Lung (tissue), 12 donors: ENCODE measurements around the gene ABCB8. TPM values are rescaled to one million over a fixed set of nuclear protein-coding genes. Genes with fewer than 3 reads are reported as not detected.

Experiments used
- ATAC-seq: fragments of 200-7000 bp; cut with Tn5 transposase; one replicate; pipeline ENCODE4 v1.9.1; 2020; ENCODE audit warnings: moderate number of reproducible peaks; ENCODE audit not compliant: insufficient read depth, low FRiP score
- DNase-seq, 3 donors: peaks; one replicate each; pipeline ENCODE4 v3.0.0-alpha.2; 2013 to 2017
- H3K27ac ChIP-seq, 2 donors: one replicate each; pipeline ENCODE4 v1.5.1; 2013; ENCODE audit warnings: mild to moderate bottlenecking in 2 of 2, moderate library complexity in 2 of 2, control low read depth in 1 of 2, inconsistent platforms in 1 of 2, low read depth in 1 of 2, low read length in 1 of 2
- H3K27me3 ChIP-seq, 3 donors: one replicate each; pipeline ENCODE4 v1.5.1; 2013; ENCODE audit warnings: low read length in 2 of 3; ENCODE audit not compliant: control insufficient read depth in 3 of 3, insufficient read depth in 3 of 3
- H3K36me3 ChIP-seq, 4 donors: one replicate each; pipeline ENCODE4 v1.5.1; 2013; ENCODE audit warnings: low read length in 4 of 4, mild to moderate bottlenecking in 1 of 4, moderate library complexity in 1 of 4; ENCODE audit not compliant: control insufficient read depth in 4 of 4, insufficient read depth in 4 of 4
- H3K4me1 ChIP-seq, 5 donors: one replicate each; pipeline ENCODE4 v1.5.1; 2013; ENCODE audit warnings: low read length in 5 of 5, mild to moderate bottlenecking in 2 of 5, moderate library complexity in 1 of 5; ENCODE audit not compliant: control insufficient read depth in 5 of 5, insufficient read depth in 5 of 5
- H3K4me3 ChIP-seq: one replicate; pipeline ENCODE4 v1.5.1; 2013; ENCODE audit warnings: mild to moderate bottlenecking, control low read depth, moderate library complexity
- H3K9ac ChIP-seq, 2 donors: one replicate each; pipeline ENCODE4 v1.5.1; 2013; ENCODE audit warnings: low read length in 2 of 2, control low read depth in 1 of 2; ENCODE audit not compliant: insufficient read depth in 1 of 2
- H3K9me3 ChIP-seq, 4 donors: one replicate each; pipeline ENCODE4 v1.5.1; 2013; ENCODE audit warnings: low read length in 3 of 4, mild to moderate bottlenecking in 1 of 4, moderate library complexity in 1 of 4; ENCODE audit not compliant: control insufficient read depth in 4 of 4, insufficient read depth in 3 of 4
- WGBS, 2 donors: extraction: QIAGEN DNeasy Blood & Tissue Kit; methylation state at CpG; one replicate each; pipeline ENCODE4 v1.1.7; 2013; 5-methylcytosine and 5-hydroxymethylcytosine counted together
- polyA plus RNA-seq, 2 donors: library from polyadenylated mRNA; stranded (reverse); fragments of 200-250 nt; gene quantifications; one replicate each; pipeline ENCODE4 v1.2.1, GENCODE V29; 2013
- total RNA-seq, 2 donors: library from RNA; depleted of rRNA in 1 of 2; stranded (reverse); fragments of >200 nt in 1 of 2; gene quantifications; one replicate each; pipeline ENCODE4 v1.2.1, GENCODE V29; 2014 to 2021
- TF ChIP-seq, protein P1 (sequence below): IDR thresholded peaks from 2 replicates; pipeline ENCODE4 v1.5.1; 2012; ENCODE audit warnings: mild to moderate bottlenecking; ENCODE audit errors: control extremely low read depth, extremely low read depth
- donor health status: control.
- donor health status: control.
- donor health status: Bipolar disorder and iron deficiency.
- donor health status: healthy.
- donor health status: DM: yes; HTN: yes; CAD: no.

Gene ABCB8
- total and polyA plus RNA-seq, 4 donors: 21.8 to 61.5 (median 28.8) TPM

DNA sequence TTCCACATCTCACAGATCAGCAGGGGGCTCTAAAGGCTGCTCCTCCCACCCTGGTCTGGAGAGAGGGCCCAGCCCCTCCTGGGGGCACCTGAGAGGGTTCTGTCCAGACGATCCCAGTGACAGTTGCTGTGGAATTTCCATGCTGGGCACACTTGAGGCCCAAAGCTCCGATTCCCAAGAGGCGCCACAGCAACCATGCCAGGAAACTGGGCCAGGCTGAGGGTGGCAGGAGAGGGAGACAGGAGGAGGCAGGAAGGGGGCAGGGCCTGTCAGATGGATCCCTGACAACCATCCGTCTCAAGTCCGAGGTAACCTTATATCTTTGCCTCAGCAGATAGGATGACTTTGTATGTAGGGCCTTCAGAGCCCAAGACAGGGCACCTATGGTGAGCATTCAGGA lies 41.7 kb upstream of the ABCB8 start:
- no peak for ATAC-seq
- 52 to 62% methylated on average over 5 of the region's 5 CpGs for WGBS, 2 donors
- TF ChIP-seq, protein P1, sequence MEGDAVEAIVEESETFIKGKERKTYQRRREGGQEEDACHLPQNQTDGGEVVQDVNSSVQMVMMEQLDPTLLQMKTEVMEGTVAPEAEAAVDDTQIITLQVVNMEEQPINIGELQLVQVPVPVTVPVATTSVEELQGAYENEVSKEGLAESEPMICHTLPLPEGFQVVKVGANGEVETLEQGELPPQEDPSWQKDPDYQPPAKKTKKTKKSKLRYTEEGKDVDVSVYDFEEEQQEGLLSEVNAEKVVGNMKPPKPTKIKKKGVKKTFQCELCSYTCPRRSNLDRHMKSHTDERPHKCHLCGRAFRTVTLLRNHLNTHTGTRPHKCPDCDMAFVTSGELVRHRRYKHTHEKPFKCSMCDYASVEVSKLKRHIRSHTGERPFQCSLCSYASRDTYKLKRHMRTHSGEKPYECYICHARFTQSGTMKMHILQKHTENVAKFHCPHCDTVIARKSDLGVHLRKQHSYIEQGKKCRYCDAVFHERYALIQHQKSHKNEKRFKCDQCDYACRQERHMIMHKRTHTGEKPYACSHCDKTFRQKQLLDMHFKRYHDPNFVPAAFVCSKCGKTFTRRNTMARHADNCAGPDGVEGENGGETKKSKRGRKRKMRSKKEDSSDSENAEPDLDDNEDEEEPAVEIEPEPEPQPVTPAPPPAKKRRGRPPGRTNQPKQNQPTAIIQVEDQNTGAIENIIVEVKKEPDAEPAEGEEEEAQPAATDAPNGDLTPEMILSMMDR: no peak
- Histone ChIP-seq H3K27me3 (peaks cover 0 to 11% (median 3%) of the 10 kb centered on the region in 3 donors), H3K27ac (no peak overlapping the region), H3K36me3 (no peaks in the 10 kb centered on the region), H3K4me3 (no peak overlapping the region), H3K9me3 (peaks cover 0 to 12% (median 0%) of the 10 kb centered on the region in 4 donors), H3K4me1 (peaks cover 0 to 18% (median 10%) of the 10 kb centered on the region in 5 donors), H3K9ac (no peak overlapping the region)
- DNase-seq: no peak

DNA sequence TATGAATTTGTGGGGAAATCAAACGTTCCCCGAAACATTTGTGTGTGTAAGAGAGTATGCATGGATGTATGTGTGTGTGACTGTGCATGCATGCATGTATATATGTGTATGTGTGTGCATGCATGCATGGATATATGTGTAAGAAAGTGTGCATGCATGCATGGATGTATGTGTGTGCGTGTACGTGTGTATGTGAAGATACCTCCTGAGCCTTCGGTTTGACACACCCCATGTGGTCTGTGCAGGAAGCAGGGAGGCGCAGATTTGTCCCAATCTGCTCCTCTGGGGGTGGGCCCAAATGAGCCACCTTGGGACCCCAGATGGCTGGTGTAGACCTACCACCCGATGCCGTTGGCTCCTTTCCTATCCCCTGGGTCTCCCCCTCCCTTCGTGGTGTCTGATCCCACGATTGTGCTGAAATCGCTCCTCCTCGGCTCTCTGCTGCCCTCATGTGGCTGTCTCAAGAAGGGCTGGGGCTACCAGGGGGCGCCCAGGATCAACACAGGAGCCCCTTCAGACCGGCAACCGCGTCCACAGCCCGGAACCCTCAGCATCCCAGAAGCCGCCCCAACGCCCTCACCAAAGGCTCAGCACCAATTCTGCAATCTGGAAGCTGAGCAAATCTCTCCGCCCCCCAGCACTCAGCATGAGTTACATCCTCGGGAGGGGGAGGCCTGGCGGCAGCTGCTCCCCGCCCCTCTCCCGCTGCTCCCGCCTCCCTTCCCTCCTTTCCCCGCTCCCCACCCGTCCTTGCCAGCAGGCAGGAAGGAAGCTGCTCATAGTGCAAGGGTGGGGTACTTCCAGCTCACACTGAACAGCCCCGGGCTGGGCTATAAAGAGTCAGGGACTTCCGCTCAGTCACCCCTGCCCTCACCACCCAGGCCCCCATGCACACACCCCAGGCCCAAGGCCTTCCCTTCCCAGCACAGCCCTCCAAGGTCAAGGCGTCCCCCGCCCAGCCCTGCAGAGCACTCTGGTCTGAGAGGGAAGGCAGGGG lies 39.7 kb upstream of the ABCB8 start:
- Histone ChIP-seq H3K9me3 (peaks cover 0 to 12% (median 0%) of the 10 kb centered on the region in 4 donors), H3K4me1 (peaks cover 0 to 22% (median 10%) of the 10 kb centered on the region in 5 donors), H3K36me3 (no peaks in the 10 kb centered on the region), H3K27me3 (peaks cover 0 to 5% (median 0%) of the 10 kb centered on the region in 3 donors), H3K9ac (no peak overlapping the region), H3K27ac (peak overlapping the region; percentile 66 to 75), H3K4me3 (no peak overlapping the region)
- TF ChIP-seq, protein P1: peak; percentile 59
- DNase-seq (peak; percentile 84 to 91 (median 86)), ATAC-seq (no peak)
- WGBS, 2 donors: 12 to 14% methylated on average over 31 of the region's 31 CpGs

DNA sequence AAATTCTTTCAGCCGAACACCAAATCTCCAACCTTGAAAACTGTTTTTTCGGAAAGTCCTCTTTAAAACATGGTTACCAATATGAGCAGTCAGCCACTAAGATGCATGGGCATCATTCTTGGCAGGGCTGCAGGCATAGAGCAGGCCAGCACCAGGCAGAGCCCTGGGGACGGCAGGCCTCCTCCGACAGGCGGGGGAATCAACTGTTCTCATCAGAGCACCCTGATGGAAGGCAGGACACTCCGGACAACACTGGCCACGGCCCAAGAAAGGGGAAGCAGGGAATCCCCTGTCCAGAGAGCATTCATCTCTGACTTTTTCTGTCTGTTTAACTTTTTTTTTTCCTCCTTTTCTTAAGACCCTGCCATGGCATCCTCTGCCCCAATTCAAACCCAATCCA lies 38.8 kb upstream of the ABCB8 start:
- peaks cover 0 to 31% (median 14%) of the 10 kb centered on the region in 5 donors for H3K4me1 ChIP-seq
- H3K27ac ChIP-seq: peak overlapping the region; percentile 66 to 75
- DNase-seq: no peak
- peaks cover 0 to 12% (median 0%) of the 10 kb centered on the region in 4 donors for H3K9me3 ChIP-seq
- no peaks in the 10 kb centered on the region for H3K36me3 ChIP-seq
- H3K9ac ChIP-seq: no peak overlapping the region
- TF ChIP-seq, protein P1: no peak
- 57 to 78% methylated on average over 7 of the region's 7 CpGs for WGBS, 2 donors
- H3K27me3 ChIP-seq: peaks cover 0 to 5% (median 0%) of the 10 kb centered on the region in 3 donors
- ATAC-seq: no peak
- H3K4me3 ChIP-seq: no peak overlapping the region
